Adipose tissue (tissue), 3 donors: Measurements from ENCODE around the gene NHSL2. TPM values are rescaled to one million over a fixed set of nuclear protein-coding genes. Genes with fewer than 3 reads are reported as not detected.

ENCODE experiments used
- H3K27ac ChIP-seq: one replicate; pipeline ENCODE4 v1.5.1; 2013; ENCODE audit warnings: low read depth, low read length
- WGBS, 3 donors: extraction: QIAGEN DNeasy Blood & Tissue Kit; methylation state at CpG; one replicate each; pipeline ENCODE4 v1.1.7; 2013; 5-methylcytosine and 5-hydroxymethylcytosine counted together
- polyA plus RNA-seq, 3 donors: library from polyadenylated mRNA; stranded (reverse); fragments of 200-250 nt; gene quantifications; one replicate each; pipeline ENCODE4 v1.2.3, GENCODE V29; 2013
- donor health status: healthy with polysubstance abuse.
- donor health status: Bipolar disorder and iron deficiency.
- donor health status: healthy.

NHSL2 gene
- polyA plus RNA-seq, 3 donors = 0.41 to 3.8 (median 2.3) TPM

DNA sequence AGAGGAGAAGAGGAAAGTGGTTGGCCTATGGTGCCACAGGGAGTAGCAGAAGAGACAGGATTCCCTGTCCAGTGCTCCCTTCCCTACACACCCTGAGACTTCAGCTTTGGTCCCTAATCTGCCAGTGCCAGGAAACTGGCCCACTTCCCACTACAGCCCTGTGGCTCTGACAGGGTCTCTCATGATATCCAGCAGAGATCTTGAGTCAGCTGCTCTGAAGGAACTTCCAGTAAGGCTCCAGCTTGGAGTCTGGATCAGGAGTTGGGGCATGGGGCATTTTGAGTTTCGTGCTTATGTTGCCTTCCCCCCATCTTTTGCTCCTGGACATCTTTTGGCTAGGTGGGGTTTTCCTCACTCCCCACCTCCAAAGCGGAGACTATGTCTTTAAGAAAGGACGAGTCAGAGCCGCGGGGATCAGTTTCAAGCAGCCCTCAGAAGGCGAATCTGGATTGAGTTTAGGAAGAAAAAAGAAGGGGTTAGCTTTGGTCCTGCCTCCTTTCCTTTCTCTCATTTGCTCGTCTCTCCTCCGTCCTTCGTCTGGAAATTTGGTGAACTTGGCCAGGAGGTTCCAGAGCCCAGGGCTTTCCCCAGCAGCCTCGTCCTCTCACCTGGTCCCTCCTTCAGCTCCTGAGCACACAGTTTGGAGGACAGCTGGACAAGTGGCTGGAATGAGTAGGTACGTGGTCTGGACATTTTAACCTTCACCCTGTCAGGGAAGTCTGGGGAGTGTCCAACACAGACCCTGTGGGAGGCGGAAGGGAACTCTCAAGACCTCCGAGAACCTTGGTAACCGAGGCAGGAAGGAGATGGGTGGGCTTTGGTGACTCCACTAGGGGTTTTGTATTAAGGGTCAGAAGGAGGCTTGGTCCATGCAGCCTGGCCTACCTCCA is 116.6 kb downstream of the NHSL2 start:
- 78 to 89% (median 82%) methylated on average over 13 to 14 of the region's 14 CpGs for WGBS, 3 donors
- H3K27ac ChIP-seq = no peak overlapping the region

- H3K27ac ChIP-seq = no peak overlapping the region
- WGBS, 3 donors = 74 to 94% (median 92%) methylated on average over 2 of the region's 2 CpGs
These were observed 117.3 kb downstream of the NHSL2 start for GRCh38 chrX:72027914-72028307.

- 77 to 93% (median 90%) methylated on average over 6 of the region's 6 CpGs for WGBS, 3 donors
- H3K27ac ChIP-seq = no peak overlapping the region
These were observed 118.2 kb downstream of the NHSL2 start for GRCh38 chrX:72028701-72029470.

GRCh38 chrX:72029483-72030411 is 119.1 kb downstream of the NHSL2 start:
- 51 to 72% (median 57%) methylated on average over 7 of the region's 7 CpGs for WGBS, 3 donors
- no peak overlapping the region for H3K27ac ChIP-seq

DNA sequence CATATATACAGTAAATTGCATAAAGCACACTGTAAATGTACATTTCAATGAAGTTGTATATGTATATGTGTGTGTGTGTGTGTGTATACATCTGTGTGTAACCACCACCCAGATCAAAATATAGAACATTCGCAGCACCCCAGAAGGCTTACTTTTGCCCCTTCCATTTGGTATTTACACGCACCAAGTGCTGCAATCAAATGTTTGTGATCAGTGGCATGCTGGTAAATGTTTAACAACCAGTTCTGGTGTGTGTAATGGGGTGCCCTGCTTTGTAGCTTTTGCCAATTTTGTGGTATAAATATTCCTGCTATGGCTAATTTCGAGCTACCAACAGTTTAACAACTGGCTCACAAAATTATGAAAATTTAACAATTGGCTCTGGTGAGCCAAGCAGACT is 119.8 kb downstream of the NHSL2 start:
- H3K27ac ChIP-seq = no peak overlapping the region
- WGBS, 3 donors = 26 to 87% (median 67%) methylated on average over 3 of the region's 3 CpGs

GRCh38 chrX:72031118-72031517 is 120.5 kb downstream of the NHSL2 start:
- no peak overlapping the region for H3K27ac ChIP-seq
- WGBS, 3 donors = 58 to 100% (median 88%) methylated on average over 1 of the region's 1 CpG

DNA sequence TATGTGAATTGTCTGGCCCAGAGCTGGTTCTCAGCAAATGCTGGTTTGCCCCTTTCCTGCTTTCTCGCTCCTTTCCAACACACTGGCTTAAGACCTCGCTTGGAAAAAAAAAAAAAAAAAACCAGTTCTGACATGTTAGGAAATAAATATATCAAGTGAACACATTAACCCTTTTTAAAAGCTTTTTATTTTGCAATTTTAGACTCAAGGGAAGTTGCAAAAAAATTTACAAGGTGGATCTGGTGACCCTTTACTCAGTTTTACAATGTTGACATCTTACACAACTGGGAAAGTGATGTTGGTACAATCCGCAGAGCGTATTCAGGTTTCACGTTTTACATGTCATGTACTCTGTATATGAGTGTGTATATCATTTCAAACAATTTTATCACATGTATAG is 121.0 kb downstream of the NHSL2 start:
- WGBS, 3 donors = 47 to 86% (median 60%) methylated on average over 5 of the region's 5 CpGs
- no peak overlapping the region for H3K27ac ChIP-seq

DNA sequence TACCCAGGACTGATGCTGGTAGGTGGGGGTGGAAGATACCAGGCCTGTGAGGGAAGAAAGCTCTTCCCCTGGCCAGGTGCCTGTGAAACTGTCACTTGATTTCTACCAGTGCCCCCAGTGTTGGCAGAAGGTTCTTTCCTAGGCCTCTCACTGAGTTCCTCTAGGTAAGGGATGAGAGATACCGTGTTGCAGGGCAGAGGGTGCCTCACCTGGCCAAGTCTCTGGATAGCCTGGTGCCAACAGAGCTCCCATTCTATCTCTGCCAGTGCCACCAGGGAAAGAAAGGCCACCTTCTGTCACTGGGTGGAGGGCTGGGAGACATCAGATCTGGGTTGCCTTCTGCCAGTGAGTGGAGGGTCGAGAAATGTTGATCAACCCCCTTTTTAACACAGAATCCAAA is 127.0 kb downstream of the NHSL2 start:
- WGBS, 3 donors = 63 to 93% (median 88%) methylated on average over 2 of the region's 2 CpGs
- no peak overlapping the region for H3K27ac ChIP-seq

DNA sequence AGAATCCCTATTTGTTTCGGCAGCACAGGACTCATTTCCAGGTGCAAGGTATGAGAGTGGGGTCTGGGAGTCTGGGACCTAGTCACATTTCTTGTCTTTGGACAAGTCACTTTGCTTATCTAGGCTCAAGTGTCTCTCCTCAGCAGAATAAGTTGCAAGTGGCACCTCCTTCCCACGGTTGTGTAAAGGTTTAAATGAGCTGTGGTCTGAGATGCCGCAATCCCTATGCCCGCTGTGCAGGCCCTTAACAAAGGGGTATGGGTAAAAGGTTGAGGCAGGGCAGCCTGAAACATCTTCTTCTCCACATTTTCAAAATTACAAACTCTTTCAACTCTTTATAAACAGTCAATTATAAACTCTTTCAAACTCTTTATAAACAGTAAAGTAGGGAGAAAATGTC is 127.4 kb downstream of the NHSL2 start:
- 72 to 96% (median 86%) methylated on average over 4 of the region's 4 CpGs for WGBS, 3 donors
- no peak overlapping the region for H3K27ac ChIP-seq

GRCh38 chrX:72038868-72039267 is 128.2 kb downstream of the NHSL2 start:
- no peak overlapping the region for H3K27ac ChIP-seq
- WGBS, 3 donors = 76 to 86% (median 86%) methylated on average over 2 of the region's 2 CpGs

- H3K27ac ChIP-seq = no peak overlapping the region
- 58 to 75% (median 74%) methylated on average over 5 of the region's 5 CpGs for WGBS, 3 donors
These were observed 129.9 kb downstream of the NHSL2 start for GRCh38 chrX:72040506-72040905.

DNA sequence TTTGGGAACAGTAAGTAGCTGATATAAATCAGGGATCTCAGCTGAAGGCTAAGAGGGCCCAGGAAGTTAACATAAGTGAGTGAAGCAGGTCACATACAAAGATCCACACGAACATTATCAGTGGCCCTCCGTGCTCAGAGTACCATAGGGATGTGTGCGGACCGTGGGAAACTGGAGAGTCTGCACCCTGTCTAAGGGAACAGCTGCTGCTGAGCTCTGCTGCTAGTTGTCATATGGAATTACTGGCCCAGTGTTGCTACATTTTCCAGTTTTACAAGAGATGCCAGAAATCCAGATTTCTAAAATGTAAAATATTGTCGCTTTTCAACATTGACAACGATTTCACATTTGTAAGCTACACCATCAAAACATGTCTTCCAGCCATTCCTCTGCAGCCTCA is 130.5 kb downstream of the NHSL2 start:
- no peak overlapping the region for H3K27ac ChIP-seq
- WGBS, 3 donors = 76 to 83% (median 81%) methylated on average over 6 of the region's 6 CpGs

GRCh38 chrX:72041871-72042851 is 131.5 kb downstream of the NHSL2 start:
- WGBS, 3 donors = 63 to 73% (median 66%) methylated on average over 13 of the region's 13 CpGs
- no peak overlapping the region for H3K27ac ChIP-seq

DNA sequence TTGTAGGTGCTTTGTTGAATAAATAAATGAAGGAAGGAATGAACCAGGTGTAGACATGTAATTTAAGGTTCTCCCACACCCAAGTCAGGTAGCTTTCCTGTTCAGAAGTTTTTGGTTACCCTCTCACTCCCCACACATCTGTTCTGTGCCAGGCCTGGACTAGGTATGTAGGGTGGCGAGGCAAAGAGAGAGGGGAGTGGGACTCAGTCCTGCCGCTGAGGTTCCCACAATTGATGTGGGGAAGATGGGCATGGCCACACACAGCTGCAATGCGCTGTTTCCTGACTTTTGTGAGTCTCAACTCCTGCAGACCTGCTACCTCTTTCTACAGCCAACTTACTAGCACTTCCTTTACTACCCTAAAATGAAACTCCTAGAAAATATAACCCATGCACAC is 132.2 kb downstream of the NHSL2 start:
- no peak overlapping the region for H3K27ac ChIP-seq
- 59 to 93% (median 62%) methylated on average over 3 of the region's 3 CpGs for WGBS, 3 donors

- WGBS, 3 donors = 72 to 93% (median 78%) methylated on average over 4 of the region's 4 CpGs
- H3K27ac ChIP-seq = no peak overlapping the region
These were observed 133.0 kb downstream of the NHSL2 start for GRCh38 chrX:72043636-72044035.

GRCh38 chrX:72045141-72045540 is 134.5 kb downstream of the NHSL2 start:
- H3K27ac ChIP-seq = no peak overlapping the region
- 56 to 80% (median 67%) methylated on average over 3 to 4 of the region's 4 CpGs for WGBS, 3 donors

DNA sequence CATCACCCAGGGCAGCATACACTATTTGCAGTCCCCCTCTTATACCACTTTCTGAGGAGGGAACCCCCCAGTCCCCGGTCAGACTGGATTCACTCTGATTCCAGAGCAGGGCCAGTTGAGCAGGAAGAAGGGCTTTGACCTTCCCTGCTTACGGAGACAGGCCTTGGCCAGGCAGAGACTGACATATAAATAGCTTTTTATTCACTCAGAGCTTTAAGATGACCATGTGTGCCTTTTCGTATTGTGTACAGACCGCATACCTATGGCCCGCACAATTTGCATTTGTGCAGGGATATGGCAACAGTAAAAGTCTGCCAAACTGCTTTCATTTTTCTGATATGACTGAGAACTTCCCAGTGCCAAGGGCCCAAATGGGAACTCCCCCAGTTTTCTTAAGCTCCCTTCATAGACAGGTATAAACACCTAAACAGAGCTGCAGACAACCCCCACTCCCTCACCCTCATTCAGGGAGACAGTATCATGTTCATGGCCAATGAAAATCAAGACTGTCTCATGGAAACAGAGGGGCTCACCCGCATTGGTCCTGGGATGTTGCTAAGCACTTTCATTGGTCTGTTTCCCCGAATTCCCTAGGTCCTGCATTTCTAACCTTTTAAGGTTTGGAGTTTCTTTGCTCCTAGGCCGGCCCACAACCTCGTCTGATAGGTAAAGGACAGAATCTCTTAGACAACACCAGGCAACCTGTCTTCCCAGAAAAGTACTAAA is 135.1 kb downstream of the NHSL2 start:
- WGBS, 3 donors = 66 to 81% (median 68%) methylated on average over 7 to 9 of the region's 9 CpGs
- H3K27ac ChIP-seq = no peak overlapping the region
